ENCODE measurements around the gene ENAH.
A peak's percentile ranks its signal among the peaks of the same experiment; 100 is the strongest.

The ENAH gene

GRCh38 chr1:225509376-225509707, 143.6 kb downstream of the ENAH start:
- no peak overlapping the region for H3K4me3 ChIP-seq (ENCODE audit: low read depth in 1 of 2, low read length in 2 of 2)
- peaks cover 7 to 10% of the 10 kb centered on the region in 2 donors for H3K36me3 ChIP-seq (ENCODE audit: control insufficient read depth in 1 of 2, insufficient read depth in 2 of 2, low read length in 2 of 2)
- no peaks in the 10 kb centered on the region for H3K27me3 ChIP-seq (ENCODE audit: low read depth, low read length)
- peak overlapping the region; percentile 82 for H3K27ac ChIP-seq (ENCODE audit: low read length)
- peaks cover 6 to 10% of the 10 kb centered on the region in 2 donors for H3K4me1 ChIP-seq (ENCODE audit: control insufficient read depth in 1 of 2, insufficient read depth in 2 of 2, low read length in 2 of 2)
- no peaks in the 10 kb centered on the region for H3K9me3 ChIP-seq (ENCODE audit: control insufficient read depth in 1 of 2, low read length in 2 of 2)

GRCh38 chr1:225508538-225509375, 144.2 kb downstream of the ENAH start:
- peaks cover 7 to 10% of the 10 kb centered on the region in 2 donors for H3K36me3 ChIP-seq (ENCODE audit: control insufficient read depth in 1 of 2, insufficient read depth in 2 of 2, low read length in 2 of 2)
- H3K27ac ChIP-seq (ENCODE audit: low read length) = peak overlapping the region; percentile 82

DNA sequence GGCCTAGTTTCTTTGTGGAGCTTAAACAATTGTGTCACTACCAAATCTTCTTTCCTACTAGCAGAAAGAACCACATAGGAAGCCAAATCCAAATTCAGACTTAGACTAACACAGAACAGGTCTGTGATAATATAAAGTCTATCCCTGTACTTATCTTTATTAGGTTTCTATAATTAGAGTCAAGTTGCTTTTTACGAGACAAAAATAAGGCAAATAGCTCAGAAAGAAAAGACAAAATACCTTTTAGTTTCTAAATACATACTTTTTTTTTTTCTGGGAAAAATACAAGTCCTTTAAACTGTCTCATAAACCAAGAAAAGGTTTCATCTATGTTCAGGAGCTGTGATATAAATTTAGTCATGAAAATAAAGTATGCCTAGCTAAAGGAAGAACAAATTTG, 146.2 kb downstream of the ENAH start:
- H3K4me1 ChIP-seq (ENCODE audit: control insufficient read depth in 1 of 2, insufficient read depth in 2 of 2, low read length in 2 of 2) = peaks cover 6 to 10% of the 10 kb centered on the region in 2 donors
- peaks cover 0 to 3% of the 10 kb centered on the region in 2 donors for H3K36me3 ChIP-seq (ENCODE audit: control insufficient read depth in 1 of 2, insufficient read depth in 2 of 2, low read length in 2 of 2)
- H3K27ac ChIP-seq (ENCODE audit: low read length) = no peak overlapping the region
- no peaks in the 10 kb centered on the region for H3K9me3 ChIP-seq (ENCODE audit: control insufficient read depth in 1 of 2, low read length in 2 of 2)
- no peaks in the 10 kb centered on the region for H3K27me3 ChIP-seq (ENCODE audit: low read depth, low read length)
- H3K4me3 ChIP-seq (ENCODE audit: low read depth in 1 of 2, low read length in 2 of 2) = no peak overlapping the region

More at GRCh38 chr1:225508538-225509375, 144.2 kb downstream of the ENAH start:
- H3K9me3 ChIP-seq (ENCODE audit: control insufficient read depth in 1 of 2, low read length in 2 of 2) = no peaks in the 10 kb centered on the region
- H3K4me3 ChIP-seq (ENCODE audit: low read depth in 1 of 2, low read length in 2 of 2) = no peak overlapping the region
- no peaks in the 10 kb centered on the region for H3K27me3 ChIP-seq (ENCODE audit: low read depth, low read length)
- peaks cover 6 to 10% of the 10 kb centered on the region in 2 donors for H3K4me1 ChIP-seq (ENCODE audit: control insufficient read depth in 1 of 2, insufficient read depth in 2 of 2, low read length in 2 of 2)

GRCh38 chr1:225504776-225505175, 148.1 kb downstream of the ENAH start:
- Histone ChIP-seq H3K4me3 (ENCODE audit: low read depth in 1 of 2, low read length in 2 of 2) (no peak overlapping the region), H3K27me3 (ENCODE audit: low read depth, low read length) (no peaks in the 10 kb centered on the region), H3K4me1 (ENCODE audit: control insufficient read depth in 1 of 2, insufficient read depth in 2 of 2, low read length in 2 of 2) (peaks cover 6 to 10% of the 10 kb centered on the region in 2 donors), H3K27ac (ENCODE audit: low read length) (no peak overlapping the region), H3K36me3 (ENCODE audit: control insufficient read depth in 1 of 2, insufficient read depth in 2 of 2, low read length in 2 of 2) (peaks cover 0 to 6% of the 10 kb centered on the region in 2 donors), H3K9me3 (ENCODE audit: control insufficient read depth in 1 of 2, low read length in 2 of 2) (no peaks in the 10 kb centered on the region)

DNA sequence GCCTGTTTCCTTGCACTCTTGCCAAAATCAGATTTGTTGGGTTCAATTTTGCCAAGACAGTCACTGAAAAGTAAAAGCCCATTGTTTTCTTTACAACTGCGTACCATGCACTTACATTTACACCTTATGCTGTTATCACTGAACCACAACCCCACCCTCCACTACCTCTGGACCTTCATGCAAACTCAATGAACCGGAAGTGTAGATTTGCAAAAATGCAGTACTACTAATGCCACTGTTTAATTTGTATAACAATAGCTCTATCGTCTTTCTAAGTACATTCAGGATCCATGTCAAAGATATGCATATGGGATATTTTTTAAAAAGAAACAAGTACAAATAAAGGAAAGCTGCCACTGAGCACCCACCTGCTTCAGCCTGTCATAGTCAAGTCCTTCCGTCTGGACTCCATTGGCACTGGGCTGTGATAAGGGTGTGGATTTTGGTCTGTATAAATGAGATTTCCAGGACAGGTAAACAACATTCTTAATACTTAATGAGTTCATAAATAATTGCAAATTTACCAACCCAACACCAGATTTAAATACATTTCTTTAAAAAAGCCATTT, 152.2 kb downstream of the ENAH start:
- H3K4me1 ChIP-seq (ENCODE audit: control insufficient read depth in 1 of 2, insufficient read depth in 2 of 2, low read length in 2 of 2) = no peaks in the 10 kb centered on the region

GRCh38 chr1:225498549-225499136, 154.3 kb downstream of the ENAH start:
- H3K27ac ChIP-seq (ENCODE audit: low read length) = no peak overlapping the region
- H3K4me1 ChIP-seq (ENCODE audit: control insufficient read depth in 1 of 2, insufficient read depth in 2 of 2, low read length in 2 of 2) = no peaks in the 10 kb centered on the region
- H3K9me3 ChIP-seq (ENCODE audit: control insufficient read depth in 1 of 2, low read length in 2 of 2) = no peaks in the 10 kb centered on the region
- H3K36me3 ChIP-seq (ENCODE audit: control insufficient read depth in 1 of 2, insufficient read depth in 2 of 2, low read length in 2 of 2) = peaks cover 6 to 9% of the 10 kb centered on the region in 2 donors
- H3K4me3 ChIP-seq (ENCODE audit: low read depth in 1 of 2, low read length in 2 of 2) = no peak overlapping the region
- H3K27me3 ChIP-seq (ENCODE audit: low read depth, low read length) = no peaks in the 10 kb centered on the region

More for the DNA sequence above, 152.2 kb downstream of the ENAH start:
- Histone ChIP-seq H3K27me3 (ENCODE audit: low read depth, low read length) (no peaks in the 10 kb centered on the region), H3K27ac (ENCODE audit: low read length) (peak overlapping the region; percentile 39), H3K4me3 (ENCODE audit: low read depth in 1 of 2, low read length in 2 of 2) (no peak overlapping the region), H3K36me3 (ENCODE audit: control insufficient read depth in 1 of 2, insufficient read depth in 2 of 2, low read length in 2 of 2) (peaks cover 6 to 9% of the 10 kb centered on the region in 2 donors), H3K9me3 (ENCODE audit: control insufficient read depth in 1 of 2, low read length in 2 of 2) (no peaks in the 10 kb centered on the region)

GRCh38 chr1:225494789-225495359, 158.0 kb downstream of the ENAH start:
- Histone ChIP-seq H3K27ac (ENCODE audit: low read length) (no peak overlapping the region), H3K27me3 (ENCODE audit: low read depth, low read length) (no peaks in the 10 kb centered on the region), H3K4me3 (ENCODE audit: low read depth in 1 of 2, low read length in 2 of 2) (no peak overlapping the region), H3K4me1 (ENCODE audit: control insufficient read depth in 1 of 2, insufficient read depth in 2 of 2, low read length in 2 of 2) (no peaks in the 10 kb centered on the region), H3K9me3 (ENCODE audit: control insufficient read depth in 1 of 2, low read length in 2 of 2) (no peaks in the 10 kb centered on the region), H3K36me3 (ENCODE audit: control insufficient read depth in 1 of 2, insufficient read depth in 2 of 2, low read length in 2 of 2) (peaks cover 0 to 9% of the 10 kb centered on the region in 2 donors)

DNA sequence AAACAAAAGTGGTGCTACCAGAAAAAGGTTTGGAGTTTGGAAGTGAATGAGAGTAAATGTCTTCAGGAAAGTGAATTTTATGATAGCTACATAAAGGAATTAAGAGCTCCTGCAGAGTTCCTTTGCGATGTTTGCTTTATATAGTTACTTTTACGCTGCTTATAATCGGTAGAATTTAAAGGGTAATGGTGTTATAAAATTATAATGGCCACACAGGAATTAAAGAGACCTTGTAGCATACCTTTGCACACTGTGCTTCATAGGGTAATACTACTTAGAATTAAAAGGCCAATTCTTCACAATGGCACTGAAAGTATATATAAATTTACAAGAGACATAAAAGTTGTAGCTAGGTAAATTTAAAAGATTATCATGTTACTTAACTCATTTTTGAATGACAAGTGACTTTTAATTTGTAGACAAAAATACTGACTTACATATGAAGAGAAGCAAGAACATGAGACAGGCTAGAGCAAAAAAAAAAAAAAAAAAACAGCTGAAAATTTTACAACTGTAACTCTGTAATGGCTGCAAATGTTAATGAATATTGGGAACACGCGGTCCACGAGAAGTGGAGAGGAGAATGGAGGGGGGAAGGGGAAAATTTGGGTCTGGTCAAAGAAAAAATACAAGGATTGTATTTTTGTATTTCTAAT, 159.2 kb downstream of the ENAH start:
- H3K27ac ChIP-seq (ENCODE audit: low read length) = no peak overlapping the region
- H3K27me3 ChIP-seq (ENCODE audit: low read depth, low read length) = no peaks in the 10 kb centered on the region
- H3K4me1 ChIP-seq (ENCODE audit: control insufficient read depth in 1 of 2, insufficient read depth in 2 of 2, low read length in 2 of 2) = no peaks in the 10 kb centered on the region
- H3K9me3 ChIP-seq (ENCODE audit: control insufficient read depth in 1 of 2, low read length in 2 of 2) = no peaks in the 10 kb centered on the region
- H3K4me3 ChIP-seq (ENCODE audit: low read depth in 1 of 2, low read length in 2 of 2) = no peak overlapping the region
- H3K36me3 ChIP-seq (ENCODE audit: control insufficient read depth in 1 of 2, insufficient read depth in 2 of 2, low read length in 2 of 2) = peaks cover 0 to 9% of the 10 kb centered on the region in 2 donors

DNA sequence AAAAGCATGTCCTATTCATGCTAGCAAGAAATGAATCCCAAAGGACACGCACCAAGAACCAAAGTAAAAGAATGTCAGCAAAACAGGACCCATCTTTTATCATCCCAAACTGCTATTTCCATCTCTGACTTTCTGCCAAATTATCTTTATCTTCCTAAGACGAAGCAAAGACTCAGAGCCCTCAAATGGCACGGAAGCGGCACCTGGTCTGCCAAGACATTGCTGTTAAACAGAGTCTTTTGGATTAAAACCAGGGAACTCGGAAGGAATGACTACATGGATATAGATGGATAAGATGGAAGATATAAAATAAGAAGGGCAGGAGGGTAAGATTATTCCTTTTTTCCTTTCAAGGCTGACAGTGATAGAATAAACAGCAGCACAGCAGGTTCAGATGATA, 164.2 kb downstream of the ENAH start:
- H3K27me3 ChIP-seq (ENCODE audit: low read depth, low read length) = no peaks in the 10 kb centered on the region
- H3K4me3 ChIP-seq (ENCODE audit: low read depth in 1 of 2, low read length in 2 of 2) = no peak overlapping the region
- no peak overlapping the region for H3K27ac ChIP-seq (ENCODE audit: low read length)
- no peaks in the 10 kb centered on the region for H3K4me1 ChIP-seq (ENCODE audit: control insufficient read depth in 1 of 2, insufficient read depth in 2 of 2, low read length in 2 of 2)
- H3K9me3 ChIP-seq (ENCODE audit: control insufficient read depth in 1 of 2, low read length in 2 of 2) = no peaks in the 10 kb centered on the region
- H3K36me3 ChIP-seq (ENCODE audit: control insufficient read depth in 1 of 2, insufficient read depth in 2 of 2, low read length in 2 of 2) = no peaks in the 10 kb centered on the region

GRCh38 chr1:225486856-225487255, 166.1 kb downstream of the ENAH start:
- H3K9me3 ChIP-seq (ENCODE audit: control insufficient read depth in 1 of 2, low read length in 2 of 2) = no peaks in the 10 kb centered on the region
- no peaks in the 10 kb centered on the region for H3K4me1 ChIP-seq (ENCODE audit: control insufficient read depth in 1 of 2, insufficient read depth in 2 of 2, low read length in 2 of 2)
- H3K36me3 ChIP-seq (ENCODE audit: control insufficient read depth in 1 of 2, insufficient read depth in 2 of 2, low read length in 2 of 2) = no peaks in the 10 kb centered on the region
- H3K4me3 ChIP-seq (ENCODE audit: low read depth in 1 of 2, low read length in 2 of 2) = no peak overlapping the region
- no peak overlapping the region for H3K27ac ChIP-seq (ENCODE audit: low read length)
- no peaks in the 10 kb centered on the region for H3K27me3 ChIP-seq (ENCODE audit: low read depth, low read length)

DNA sequence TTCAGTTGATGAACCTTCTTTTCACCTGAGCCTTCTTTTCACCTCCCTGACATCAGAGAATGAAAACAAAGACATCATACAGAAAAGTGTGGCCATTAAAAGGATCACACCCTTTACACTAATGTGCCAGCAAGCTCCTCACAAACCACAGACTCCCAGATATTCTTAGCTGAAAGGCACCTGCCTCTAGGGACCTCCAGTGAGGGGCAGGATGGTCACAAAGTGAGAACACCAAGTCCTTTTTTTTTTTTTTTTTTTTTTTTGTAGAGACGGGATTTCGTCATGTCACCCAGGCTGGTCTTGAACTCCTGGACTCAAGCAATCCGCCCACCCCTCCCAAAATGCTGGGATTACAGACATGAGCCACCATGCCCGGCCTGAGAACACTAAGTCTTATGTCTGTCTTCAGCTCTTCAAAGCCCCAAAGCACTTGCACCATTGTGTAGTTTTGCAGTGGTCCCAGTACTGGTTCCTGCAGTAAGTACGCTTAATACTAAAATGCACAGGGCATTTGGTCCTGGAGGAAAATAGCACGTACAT, 166.9 kb downstream of the ENAH start:
- H3K27ac ChIP-seq (ENCODE audit: low read length) = no peak overlapping the region

More for the DNA sequence above, 166.9 kb downstream of the ENAH start:
- H3K36me3 ChIP-seq (ENCODE audit: control insufficient read depth in 1 of 2, insufficient read depth in 2 of 2, low read length in 2 of 2) = no peaks in the 10 kb centered on the region
- H3K27me3 ChIP-seq (ENCODE audit: low read depth, low read length) = no peaks in the 10 kb centered on the region
- no peak overlapping the region for H3K4me3 ChIP-seq (ENCODE audit: low read depth in 1 of 2, low read length in 2 of 2)
- H3K4me1 ChIP-seq (ENCODE audit: control insufficient read depth in 1 of 2, insufficient read depth in 2 of 2, low read length in 2 of 2) = no peaks in the 10 kb centered on the region
- no peaks in the 10 kb centered on the region for H3K9me3 ChIP-seq (ENCODE audit: control insufficient read depth in 1 of 2, low read length in 2 of 2)
